Right lobe of liver (tissue), 6 donors: Measurements from ENCODE around the gene MALAT1. TPM values are rescaled to one million over a fixed set of nuclear protein-coding genes. Genes with fewer than 3 reads are reported as not detected.

Experiments used
- ATAC-seq, 4 donors: fragments of 200-7000 bp; cut with Tn5 transposase; one replicate each; pipeline ENCODE4 v1.9.1; 2020; ENCODE audit warnings: mild to moderate bottlenecking in 4 of 4, moderate library complexity in 4 of 4
- DNase-seq, 3 donors: peaks; one replicate each; pipeline ENCODE4 v3.0.0-alpha.2; 2020
- H3K27ac ChIP-seq, 3 donors: fragments of 200-600 bp; one replicate each; pipeline ENCODE4 v1.8.0; 2022
- H3K27me3 ChIP-seq, 2 donors: fragments of 200-600 bp; one replicate each; pipeline ENCODE4 v1.8.0; 2022
- H3K36me3 ChIP-seq, 4 donors: fragments of 200-600 bp; sonication (generic) in 1 of 4; one replicate each; pipeline versions ENCODE4 v1.5.1 to v1.8.0; 2017 to 2022; ENCODE audit warnings: control low read depth in 1 of 4
- H3K4me1 ChIP-seq, 4 donors: fragments of 200-600 bp; sonication (generic) in 1 of 4; one replicate each; pipeline versions ENCODE4 v1.5.1 to v1.8.0; 2017 to 2022; ENCODE audit warnings: control low read depth in 1 of 4
- H3K4me3 ChIP-seq, 3 donors: fragments of 200-600 bp; one replicate each; pipeline ENCODE4 v1.8.0; 2022
- H3K9me3 ChIP-seq, 4 donors: fragments of 200-600 bp; sonication (generic) in 1 of 4; one replicate each; pipeline versions ENCODE4 v1.5.1 to v1.8.0; 2017 to 2022; ENCODE audit warnings: control low read depth in 1 of 4
- CTCF ChIP-seq, 4 donors: fragments of 200-600 bp in 3 of 4; fragments of 450-650 bp in 1 of 4; IDR thresholded peaks; one replicate each; pipeline versions ENCODE4 v1.5.1 to v1.8.0; 2016 to 2022; ENCODE audit warnings: antibody characterized with exemption in 4 of 4, mild to moderate bottlenecking in 2 of 4
- POLR2A ChIP-seq: fragments of 450-650 bp; IDR thresholded peaks from one replicate; pipeline ENCODE4 v1.6.1; 2017; ENCODE audit warnings: antibody characterized with exemption, mild to moderate bottlenecking
- WGBS: methylation state at CpG from one replicate; pipeline ENCODE4 v1.1.6; 2018; ENCODE audit warnings: low coverage, low lambda C conversion rate; ENCODE audit not compliant: insufficient coverage; ENCODE audit errors: missing lambda C conversion rate; 5-methylcytosine and 5-hydroxymethylcytosine counted together
- intact Hi-C, 2 donors: fragments of 100-400 bp; cut with DNase I; formaldehyde crosslinking; loops; one replicate each; pipeline versions ENCODE4 v1.11.2 to v1.14.1; 2022
- total RNA-seq, 6 experiments: library from RNA; depleted of rRNA in 2 of 6; stranded (reverse); fragments of >200 nt in 2 of 6; fragmentation: NEBNext Ultra II Directional in 3 of 6; extraction: Animal tissue kit (Norgen Biotek cat#: 25700) in 3 of 6; gene quantifications; one replicate each; pipeline versions ENCODE4 v1.1.0 to v1.2.4, GENCODE V29; 2016 to 2023
- donor health status: DM: no; HTN: yes; CAD: no.
- donor health status: DM: no; HTN: no; CAD: no.
- donor health status: DM: no; HTN: no; CAD: no.
- donor health status: DM: no; HTN: yes; CAD: no.
- donor health status: DM: no; HTN: yes; CAD: no.

The MALAT1 gene
- total RNA-seq, 6 experiments from 2014 or later, result 2,716 to 5,163 (median 3,933) TPM

GRCh38 chr11:65539744-65540289 lies 41.0 kb downstream of the MALAT1 start:
- H3K4me1 ChIP-seq, result peaks cover 0 to 16% (median 8%) of the 10 kb centered on the region in 4 donors
- ATAC-seq (peak in 2 of 4 donors; percentile 2 to 14), DNase-seq (no peak)
- TF ChIP-seq POLR2A (no peak), CTCF (IDR thresholded peaks at IDR 0.05) (peak in 1 of 4 donors; percentile 55)
- no peaks in the 10 kb centered on the region for H3K27me3 ChIP-seq
- peaks cover 0 to 16% (median 6%) of the 10 kb centered on the region in 4 donors for H3K36me3 ChIP-seq
- peak overlapping the region; percentile 46 to 60 (median 59) for H3K4me3 ChIP-seq
- intact Hi-C loops, result loop anchor here (5.0 kb wide), 2 partner anchors 32 to 37 kb away; partner anchors contain the start of genes EHBP1L1 (in 1 of the 2), FAM89B (in 1 of the 2) and ZNRD2 (in 1 of the 2)
- peak overlapping the region; percentile 10 to 79 (median 60) for H3K27ac ChIP-seq
- no CpG with 5 or more reads among the region's 60 CpGs for WGBS
- H3K9me3 ChIP-seq, result no peaks in the 10 kb centered on the region

GRCh38 chr11:65540290-65541092 lies 41.6 kb downstream of the MALAT1 start:
- intact Hi-C loops, result loop anchor here in 1 of 2 donors (5.0 kb wide), 1 partner anchor 37 kb away; the partner anchor contains the start of gene EHBP1L1

GRCh38 chr11:65541093-65541982 lies 42.5 kb downstream of the MALAT1 start:
- WGBS, result 32% methylated on average over 9 of the region's 18 CpGs
- H3K36me3 ChIP-seq, result peaks cover 0 to 11% (median 6%) of the 10 kb centered on the region in 4 donors
- H3K4me1 ChIP-seq, result peaks cover 0 to 25% (median 11%) of the 10 kb centered on the region in 4 donors
- H3K9me3 ChIP-seq, result no peaks in the 10 kb centered on the region
- H3K27me3 ChIP-seq, result no peaks in the 10 kb centered on the region
- peak overlapping the region; percentile 46 to 60 (median 59) for H3K4me3 ChIP-seq
- intact Hi-C loops, result loop anchor here in 1 of 2 donors (5.0 kb wide), 1 partner anchor 36 kb away; the partner anchor contains the start of gene EHBP1L1
- DNase-seq, result no peak
- no peak for ATAC-seq
- TF ChIP-seq CTCF (IDR thresholded peaks at IDR 0.05), result no peak
- no peak for TF ChIP-seq POLR2A
- peak overlapping the region; percentile 60 to 78 (median 66) for H3K27ac ChIP-seq

More at GRCh38 chr11:65540290-65541092, 41.6 kb downstream of the MALAT1 start:
- TF ChIP-seq CTCF (IDR thresholded peaks at IDR 0.05), result peak; percentile 80 to 87 (median 83)
- TF ChIP-seq POLR2A, result peak; percentile 17
- H3K27me3 ChIP-seq, result no peaks in the 10 kb centered on the region
- peak; percentile 87 to 95 (median 94) for DNase-seq
- peaks cover 0 to 21% (median 9%) of the 10 kb centered on the region in 4 donors for H3K4me1 ChIP-seq
- H3K9me3 ChIP-seq, result no peaks in the 10 kb centered on the region
- WGBS, result no CpG with 5 or more reads among the region's 78 CpGs
- H3K4me3 ChIP-seq, result peak overlapping the region; percentile 46 to 60 (median 59)
- peaks cover 0 to 16% (median 6%) of the 10 kb centered on the region in 4 donors for H3K36me3 ChIP-seq
- peak overlapping the region; percentile 60 to 79 (median 66) for H3K27ac ChIP-seq
- ATAC-seq, result peak; percentile 85 to 93 (median 89)
